Measurements from ENCODE around the gene CBLL2. TPM values are rescaled to one million over a fixed set of nuclear protein-coding genes. Genes with fewer than 3 reads are reported as not detected.

Gene CBLL2
- not detected in 2 replicates for total RNA-seq

GRCh38 chrX:22272613-22273012 is at the start of gene CBLL2:
Gene CBLL2 (plus strand): TSS chrX:22272913. CDS start chrX:22272992, 79 bp downstream.

Other genes with a start within 250 kb of the CBLL2 start
- under 0.01 and 0.56 TPM in 2 replicates for gene PHEX, start 240.6 kb upstream of the CBLL2 start, total RNA-seq

Measured in epithelial cell of alveolus of lung (primary cell).